GM21515 (cell line): Measurements from ENCODE around the gene MCF2L.
"Not testable (repeated sequence)": the region's sequence is repeated elsewhere in the genome, so short reads cannot be mapped to it uniquely, and the experiment has no call there.

Experiments
- ATAC-seq: cut with Tn5 transposase; IDR thresholded peaks from one replicate; pipeline ENCODE4 v1.9.1; 2021; ENCODE audit not compliant: unreplicated experiment

MCF2L gene

GRCh38 chr13:113090806-113091205, 121.8 kb downstream of the MCF2L start:
- no peak for ATAC-seq

- ATAC-seq: no peak
Measured at GRCh38 chr13:113091211-113091771, 122.3 kb downstream of the MCF2L start.

- no peak for ATAC-seq
Measured at GRCh38 chr13:113091891-113092775, 123.1 kb downstream of the MCF2L start.

GRCh38 chr13:113092776-113093579, 124.0 kb downstream of the MCF2L start:
- ATAC-seq: no peak

DNA sequence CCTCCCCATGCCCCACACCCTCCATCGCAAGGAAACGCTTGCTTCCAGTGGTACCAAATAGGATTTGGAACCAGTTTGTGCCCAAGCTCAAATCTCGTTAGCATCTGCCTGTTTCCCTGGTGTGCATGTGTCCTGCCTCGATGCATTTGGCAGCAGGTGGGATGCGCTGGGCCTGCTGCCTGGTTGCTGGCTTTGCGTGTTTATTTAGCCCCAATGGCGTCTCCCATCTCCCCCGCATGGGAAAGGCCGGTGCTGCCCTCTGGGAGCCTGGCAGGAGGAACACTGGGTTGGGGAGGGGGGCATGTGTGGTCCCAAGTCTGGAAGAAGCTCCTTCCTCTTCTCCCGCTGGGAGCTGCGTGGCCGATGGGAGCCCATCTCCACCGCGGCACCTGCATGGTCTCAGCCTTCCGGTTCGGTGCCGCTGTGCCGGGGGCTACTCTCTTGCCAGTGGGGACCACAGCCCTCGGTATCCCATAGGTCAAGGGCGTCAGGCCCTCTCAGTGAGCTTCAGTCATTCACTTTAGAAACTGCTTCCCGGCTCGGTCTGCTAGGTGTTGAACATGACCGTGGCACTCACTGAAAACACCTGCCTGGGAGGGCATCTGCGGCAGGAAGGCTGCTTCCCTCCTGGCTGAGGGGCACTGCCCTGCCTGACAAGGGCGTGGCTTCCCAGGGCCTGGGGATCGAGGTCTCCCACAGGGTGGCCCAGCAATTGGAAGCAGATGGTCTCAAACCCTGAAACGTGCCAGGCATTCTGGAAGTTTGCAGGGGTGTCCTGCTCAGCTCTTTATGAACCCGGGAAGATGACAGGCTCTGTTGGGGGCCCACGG, 124.8 kb downstream of the MCF2L start:
- no peak for ATAC-seq

DNA sequence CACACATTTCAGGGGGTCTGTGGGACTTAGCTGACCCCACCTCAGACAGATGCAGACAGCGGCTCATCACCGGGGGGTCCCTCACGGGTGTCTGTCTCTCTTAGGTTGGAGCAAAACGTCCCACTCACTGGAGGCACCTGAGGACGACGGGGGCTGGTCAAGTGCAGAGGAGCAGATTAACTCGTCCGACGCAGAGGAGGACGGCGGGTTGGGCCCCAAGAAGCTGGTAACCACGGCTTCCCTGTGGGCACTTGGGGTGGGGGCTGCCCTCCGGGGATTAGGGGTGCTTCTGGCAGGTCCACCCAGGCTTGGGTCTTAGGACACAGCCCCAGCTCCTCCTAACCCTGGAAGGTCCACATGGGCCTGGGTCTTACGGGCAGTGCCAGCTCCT, 125.4 kb downstream of the MCF2L start:
- no peak for ATAC-seq

GRCh38 chr13:113095146-113096051, 126.4 kb downstream of the MCF2L start:
- no peak for ATAC-seq

GRCh38 chr13:113096052-113096744, 127.2 kb downstream of the MCF2L start:
- no peak for ATAC-seq

DNA sequence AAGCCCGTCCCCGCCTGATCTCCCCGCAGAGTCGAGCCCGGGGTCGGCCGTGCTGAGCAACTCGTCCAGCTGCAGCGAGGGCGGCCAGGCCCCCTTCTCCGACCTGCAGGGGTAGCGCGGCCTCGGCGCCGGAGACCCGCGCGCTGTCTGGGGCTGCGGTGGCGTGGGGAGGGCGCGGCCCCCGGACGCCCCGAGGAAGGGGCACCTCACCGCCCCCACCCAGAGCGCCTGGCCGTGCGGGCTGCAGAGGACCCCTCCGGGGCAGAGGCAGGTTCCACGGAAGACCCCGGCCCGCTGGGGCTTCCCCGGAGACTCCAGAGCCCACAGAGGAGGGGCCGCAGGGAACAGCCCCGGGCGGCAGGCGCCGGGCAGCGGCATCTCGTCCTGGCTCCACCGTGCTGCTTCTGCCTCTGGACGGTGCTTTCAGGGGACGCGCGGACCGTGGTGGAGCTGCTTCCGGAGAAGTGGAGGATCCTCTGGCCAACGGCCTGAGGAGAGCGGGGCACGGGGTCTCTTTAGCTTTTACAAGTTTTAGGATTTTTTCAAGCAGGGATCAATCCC, 127.8 kb downstream of the MCF2L start:
- ATAC-seq: no peak

DNA sequence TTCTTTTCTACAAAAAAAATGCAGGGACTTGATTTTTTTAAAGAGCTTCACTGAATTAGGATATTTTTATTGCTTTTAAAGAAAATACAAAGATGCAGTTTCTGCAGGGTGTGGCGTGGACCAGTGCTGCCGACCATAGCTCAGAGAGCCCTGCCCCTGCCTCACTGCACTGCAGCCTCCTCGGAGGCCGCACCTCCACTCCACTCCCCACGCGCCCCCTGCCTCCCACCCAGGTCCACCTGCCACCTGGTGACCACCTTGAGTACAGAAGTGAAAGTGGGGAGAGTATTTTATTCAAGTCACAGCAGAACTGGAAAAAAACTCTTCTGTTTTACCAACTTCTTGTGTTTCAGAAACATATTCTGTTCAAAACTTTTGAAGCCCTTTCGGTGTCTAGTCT, 128.6 kb downstream of the MCF2L start:
- ATAC-seq: no peak

GRCh38 chr13:113098162-113098732, 129.2 kb downstream of the MCF2L start:
- no peak for ATAC-seq

DNA sequence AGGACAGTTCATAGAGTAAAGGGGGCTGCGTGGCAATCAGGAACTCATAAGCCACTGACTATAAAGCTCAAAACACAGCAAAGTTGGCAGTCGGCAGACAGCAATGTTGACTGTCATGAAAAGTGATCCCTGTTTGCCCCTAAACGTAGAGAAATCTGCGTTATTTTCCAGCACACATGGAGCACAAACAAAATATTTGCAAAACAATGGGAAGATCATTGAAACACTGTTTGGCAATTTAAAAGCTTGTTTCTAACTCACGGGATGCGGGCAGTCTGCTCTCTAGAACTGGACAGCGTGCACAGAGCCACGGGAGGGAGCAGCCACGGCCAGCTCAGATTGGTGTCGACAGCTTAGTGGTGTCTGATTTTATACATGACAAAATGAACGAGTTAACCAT, 130.1 kb downstream of the MCF2L start:
- ATAC-seq: no peak

DNA sequence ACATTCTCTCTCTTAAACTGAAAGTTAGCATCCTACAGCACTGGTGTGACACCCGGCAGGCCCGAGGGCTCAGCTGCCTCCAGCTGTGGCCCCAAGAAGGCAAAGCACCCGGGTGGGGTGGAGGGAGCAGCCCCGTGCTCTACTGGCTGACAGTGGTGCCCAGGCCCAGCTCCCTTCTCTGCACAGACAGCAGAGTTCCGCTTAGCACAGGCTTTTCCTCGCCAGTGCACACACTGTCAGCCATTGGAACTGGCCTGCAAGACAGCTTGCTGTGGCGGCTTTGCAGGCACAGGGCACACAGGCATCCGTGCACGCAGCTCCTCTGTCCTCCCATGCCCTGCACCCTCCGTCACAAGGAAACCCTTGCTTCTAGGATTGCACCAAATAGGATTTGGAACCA, 133.3 kb downstream of the MCF2L start:
- not testable (repeated sequence) for ATAC-seq

- no peak for ATAC-seq
Measured at GRCh38 chr13:113102727-113103126, 133.7 kb downstream of the MCF2L start.

DNA sequence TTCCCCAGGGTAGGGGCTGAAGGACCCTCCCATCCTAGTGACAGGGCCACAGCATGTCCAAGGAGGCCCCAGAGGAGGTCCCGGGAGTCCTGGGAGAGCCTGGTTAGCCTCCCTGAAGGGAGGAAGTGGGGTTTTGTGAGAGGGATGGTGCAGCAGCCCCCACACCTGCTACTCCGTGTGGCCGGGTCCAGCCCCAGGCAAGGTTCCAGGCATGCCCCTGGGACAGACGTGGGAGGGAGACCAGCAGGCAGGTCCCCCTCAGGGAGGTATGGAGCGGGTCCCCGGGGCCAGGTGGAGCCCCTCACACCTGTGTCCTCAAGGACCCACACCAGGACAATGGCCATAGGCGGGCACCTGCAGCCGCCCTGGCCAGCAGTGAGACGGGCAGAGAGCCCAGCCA, 134.6 kb downstream of the MCF2L start:
- ATAC-seq: no peak

GRCh38 chr13:113105032-113105920, 136.3 kb downstream of the MCF2L start, which contains the start of gene F7:
F7 (plus strand) TSS chr13:113105791; CDS start chr13:113105842, 51 bp downstream.
- ATAC-seq: no peak

- ATAC-seq: no peak
Measured at GRCh38 chr13:113105921-113106452, 137.0 kb downstream of the MCF2L start.
